HFFc6 (cell line): ENCODE measurements around the gene STK31. TPM values are rescaled to one million over a fixed set of nuclear protein-coding genes. Genes with fewer than 3 reads are reported as not detected.
"Not testable (repeated sequence)": the region's sequence is repeated elsewhere in the genome, so short reads cannot be mapped to it uniquely, and the experiment has no call there.

Experiments
- DNase-seq: peaks from one replicate; pipeline ENCODE4 v3.0.0-alpha.2; 2018
- H3K27ac Mint-ChIP-seq: 2 replicates; pipeline ENCODE4 v1.8.0; 2020; ENCODE audit warnings: mild to moderate bottlenecking, mixed read lengths
- H3K27me3 Mint-ChIP-seq: 2 replicates; pipeline ENCODE4 v1.8.0; 2021; ENCODE audit warnings: mild to moderate bottlenecking, moderate library complexity, mixed read lengths; ENCODE audit not compliant: insufficient read depth
- H3K36me3 Mint-ChIP-seq: 2 replicates; pipeline ENCODE4 v1.8.0; 2021; ENCODE audit warnings: low read depth, mixed read lengths
- H3K4me1 Mint-ChIP-seq: 2 replicates; pipeline ENCODE4 v1.8.0; 2020; ENCODE audit warnings: low read depth, mixed read lengths
- H3K4me3 Mint-ChIP-seq: 2 replicates; pipeline ENCODE4 v1.8.0; 2020; ENCODE audit warnings: mild to moderate bottlenecking, moderate library complexity, mixed read lengths
- H3K9me3 Mint-ChIP-seq: 2 replicates; pipeline ENCODE4 v1.8.0; 2020; ENCODE audit warnings: mild to moderate bottlenecking, mixed read lengths
- total RNA-seq, 6 experiments: library from RNA; stranded (reverse); fragmentation: NEBNext Ultra II Directional; extraction: Animal tissue kit (Norgen Biotek cat#: 25700); gene quantifications; 2 replicates in 1 of 6; 3 replicates in 5 of 6; pipeline ENCODE4 v1.2.3, GENCODE V29; 2021
- TF ChIP-seq, protein P1 (sequence below): fragments of 200-600 bp; sonication (generic); IDR thresholded peaks from 2 replicates; pipeline ENCODE4 v1.5.0; 2021; ENCODE audit warnings: antibody characterized with exemption, mild to moderate bottlenecking

STK31 gene
- total RNA-seq, 6 experiments from 2014 or later, result not detected

DNA sequence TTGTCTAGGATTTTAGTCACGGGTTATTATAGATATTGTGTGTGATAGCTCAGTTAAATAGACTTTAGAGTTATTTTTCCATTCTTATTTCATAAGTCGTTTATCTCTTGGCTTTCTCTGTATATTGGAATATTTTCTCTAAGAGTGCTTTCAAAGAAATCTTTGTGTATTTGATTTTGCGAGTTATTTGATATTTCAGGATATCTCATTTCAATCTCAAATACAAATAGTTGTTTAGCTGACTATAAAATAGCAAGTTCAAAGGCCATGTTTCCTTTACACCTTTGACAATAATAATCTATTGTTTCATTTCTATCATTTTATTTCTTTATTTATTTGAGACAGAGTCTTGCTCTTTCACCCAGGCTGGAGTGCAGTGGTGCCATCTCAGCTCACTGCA, 55.9 kb downstream of the STK31 start:
- Mint-ChIP-seq H3K27me3 (peaks cover 3% of the 10 kb centered on the region; the same call in 1 of the 2 replicates), H3K9me3 (no peaks in the 10 kb centered on the region), H3K36me3 (no peaks in the 10 kb centered on the region), H3K4me3 (no peak overlapping the region), H3K27ac (no peak overlapping the region), H3K4me1 (no peaks in the 10 kb centered on the region)
- TF ChIP-seq, protein P1, sequence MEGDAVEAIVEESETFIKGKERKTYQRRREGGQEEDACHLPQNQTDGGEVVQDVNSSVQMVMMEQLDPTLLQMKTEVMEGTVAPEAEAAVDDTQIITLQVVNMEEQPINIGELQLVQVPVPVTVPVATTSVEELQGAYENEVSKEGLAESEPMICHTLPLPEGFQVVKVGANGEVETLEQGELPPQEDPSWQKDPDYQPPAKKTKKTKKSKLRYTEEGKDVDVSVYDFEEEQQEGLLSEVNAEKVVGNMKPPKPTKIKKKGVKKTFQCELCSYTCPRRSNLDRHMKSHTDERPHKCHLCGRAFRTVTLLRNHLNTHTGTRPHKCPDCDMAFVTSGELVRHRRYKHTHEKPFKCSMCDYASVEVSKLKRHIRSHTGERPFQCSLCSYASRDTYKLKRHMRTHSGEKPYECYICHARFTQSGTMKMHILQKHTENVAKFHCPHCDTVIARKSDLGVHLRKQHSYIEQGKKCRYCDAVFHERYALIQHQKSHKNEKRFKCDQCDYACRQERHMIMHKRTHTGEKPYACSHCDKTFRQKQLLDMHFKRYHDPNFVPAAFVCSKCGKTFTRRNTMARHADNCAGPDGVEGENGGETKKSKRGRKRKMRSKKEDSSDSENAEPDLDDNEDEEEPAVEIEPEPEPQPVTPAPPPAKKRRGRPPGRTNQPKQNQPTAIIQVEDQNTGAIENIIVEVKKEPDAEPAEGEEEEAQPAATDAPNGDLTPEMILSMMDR, result no peak
- no peak for DNase-seq

DNA sequence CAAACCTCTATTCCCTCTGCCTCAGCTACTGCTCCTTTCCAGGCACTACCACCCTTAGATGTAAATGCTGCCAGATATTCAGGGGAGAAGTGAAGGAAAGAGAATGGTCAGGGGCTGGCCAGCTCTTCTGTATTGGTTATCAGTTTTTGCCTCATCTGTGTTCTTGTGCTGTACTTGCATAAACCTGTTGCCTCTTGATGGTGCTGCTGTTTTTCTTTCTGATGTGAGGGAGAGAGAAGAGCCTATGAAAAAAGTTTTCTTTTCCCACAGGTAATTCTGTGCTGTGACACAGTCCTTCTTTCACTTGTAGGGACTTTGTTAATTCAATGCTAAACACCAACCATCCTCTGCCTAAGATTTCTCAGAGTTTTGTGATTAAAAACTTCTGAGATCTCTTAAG, 57.5 kb downstream of the STK31 start:
- TF ChIP-seq, protein P1, result no peak
- Mint-ChIP-seq H3K9me3 (no peaks in the 10 kb centered on the region), H3K27ac (no peak overlapping the region), H3K4me1 (no peaks in the 10 kb centered on the region), H3K36me3 (no peaks in the 10 kb centered on the region), H3K4me3 (no peak overlapping the region), H3K27me3 (peaks cover 1% of the 10 kb centered on the region; the same call in 1 of the 2 replicates)
- no peak for DNase-seq

DNA sequence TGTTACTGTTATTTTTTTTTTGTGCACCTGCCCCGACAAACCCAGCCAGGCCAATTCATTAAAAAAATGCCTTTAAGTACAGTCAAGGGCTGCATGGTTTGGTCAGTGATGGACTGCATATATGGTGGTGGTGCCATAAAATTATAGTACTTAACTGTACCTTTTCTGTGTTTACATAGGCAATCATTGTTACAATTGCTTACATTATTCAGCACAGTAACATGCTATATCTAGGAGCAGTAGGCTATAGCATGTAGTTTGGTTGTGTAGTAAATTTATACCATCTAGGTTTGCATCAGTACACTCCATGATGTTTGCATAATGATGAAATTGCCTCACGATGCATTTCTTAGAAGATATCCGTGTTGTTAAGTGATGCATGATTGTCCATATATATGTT, 58.0 kb downstream of the STK31 start:
- Mint-ChIP-seq H3K27ac (no peak overlapping the region), H3K4me3 (no peak overlapping the region), H3K36me3 (no peaks in the 10 kb centered on the region), H3K9me3 (no peaks in the 10 kb centered on the region), H3K27me3 (peaks cover 1% of the 10 kb centered on the region; the same call in 1 of the 2 replicates), H3K4me1 (no peaks in the 10 kb centered on the region)
- TF ChIP-seq, protein P1, result no peak
- DNase-seq, result no peak

DNA sequence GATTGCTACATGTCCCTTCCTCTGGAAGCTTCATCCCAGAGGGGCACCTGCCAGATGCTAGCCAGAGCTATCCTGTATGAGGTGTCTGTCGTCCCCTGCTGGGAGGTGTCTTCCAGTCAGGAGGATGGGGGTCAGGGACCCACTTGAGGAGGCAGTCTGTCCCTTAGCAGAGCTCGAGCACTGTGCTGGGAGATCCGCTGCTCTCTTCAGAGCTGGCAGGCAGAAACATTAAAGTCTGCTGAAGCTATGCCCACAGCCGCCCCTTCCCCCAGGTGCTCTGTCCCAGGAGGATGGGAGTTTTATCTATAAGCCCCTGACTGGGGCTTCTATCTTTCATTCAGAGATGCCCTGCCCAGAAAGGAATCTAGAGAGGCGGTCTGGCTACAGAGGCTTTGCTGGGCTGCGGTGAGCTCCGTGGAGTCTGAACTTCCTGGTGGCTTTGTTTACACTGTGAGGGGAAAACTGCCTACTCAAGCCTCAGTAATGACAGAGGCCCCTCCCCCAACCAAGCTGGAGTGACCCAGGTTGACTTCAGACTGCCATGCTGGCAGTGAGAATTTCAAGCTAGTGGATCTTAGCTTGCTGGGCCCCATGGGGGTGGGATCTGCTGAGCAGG, 69.3 kb downstream of the STK31 start:
- not testable (repeated sequence) for H3K9me3 Mint-ChIP-seq, DNase-seq, H3K27me3 Mint-ChIP-seq, H3K4me1 Mint-ChIP-seq, H3K27ac Mint-ChIP-seq, H3K4me3 Mint-ChIP-seq, H3K36me3 Mint-ChIP-seq

DNA sequence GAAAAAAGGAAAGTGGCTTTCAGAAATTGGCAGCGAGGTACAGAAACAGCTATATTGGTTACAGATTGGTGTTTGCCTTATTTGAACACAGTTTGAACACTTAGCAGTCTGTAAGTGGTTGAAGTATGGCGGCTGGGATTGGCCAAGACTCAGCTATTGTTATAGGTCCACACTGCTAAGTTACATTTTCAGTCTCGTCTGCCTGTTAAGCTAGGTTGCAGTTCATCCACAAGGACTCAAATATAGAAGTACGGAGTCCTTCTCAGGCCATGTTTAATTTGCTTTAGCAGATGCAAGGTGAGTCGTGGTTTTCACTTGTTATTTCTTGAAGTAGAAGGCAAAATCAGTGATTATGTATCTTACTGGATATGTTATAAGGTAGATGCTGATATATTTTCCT, 73.1 kb downstream of the STK31 start:
- H3K36me3 Mint-ChIP-seq, result no peaks in the 10 kb centered on the region
- H3K4me3 Mint-ChIP-seq, result no peak overlapping the region
- DNase-seq, result no peak
- H3K4me1 Mint-ChIP-seq, result no peaks in the 10 kb centered on the region
- no peaks in the 10 kb centered on the region for H3K27me3 Mint-ChIP-seq
- TF ChIP-seq, protein P1, result no peak
- H3K9me3 Mint-ChIP-seq, result no peaks in the 10 kb centered on the region
- H3K27ac Mint-ChIP-seq, result no peak overlapping the region

DNA sequence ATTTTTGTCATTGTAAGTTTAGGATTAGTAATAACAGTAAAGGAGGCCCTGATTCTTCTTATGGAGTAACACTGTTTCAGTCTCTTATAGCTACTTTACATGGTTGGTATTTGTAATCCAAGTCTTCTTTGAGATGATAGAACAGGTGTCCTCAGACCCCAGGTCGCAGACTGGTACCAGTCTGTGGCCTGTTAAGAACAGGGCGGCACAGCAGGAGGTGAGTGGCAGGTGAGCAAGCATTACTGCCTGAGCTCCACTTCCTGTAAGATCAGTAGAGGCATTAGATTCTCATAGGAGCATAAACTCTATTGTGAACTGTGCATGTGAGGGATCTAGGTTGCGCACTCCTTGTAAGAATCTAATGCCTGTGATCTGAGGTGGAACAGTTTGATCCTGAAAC, 77.3 kb downstream of the STK31 start:
- Mint-ChIP-seq H3K9me3 (no peaks in the 10 kb centered on the region), H3K27me3 (no peaks in the 10 kb centered on the region), H3K4me1 (no peaks in the 10 kb centered on the region), H3K27ac (no peak overlapping the region), H3K36me3 (no peaks in the 10 kb centered on the region), H3K4me3 (no peak overlapping the region)
- TF ChIP-seq, protein P1, result no peak
- DNase-seq, result no peak
